Kidney epithelial cell (primary cell): ENCODE results near the gene C1QTNF7. TPM values are rescaled to one million over a fixed set of nuclear protein-coding genes. Genes with fewer than 3 reads are reported as not detected.

Experiments
- DNase-seq: peaks from one replicate; pipeline ENCODE4 v3.0.0-alpha.2; 2010; ENCODE audit warnings: low read depth
- H3K27me3 ChIP-seq: 2 replicates; pipeline ENCODE4 v1.6.0; 2011; ENCODE audit warnings: low read length; ENCODE audit not compliant: control insufficient read depth, insufficient read depth
- H3K36me3 ChIP-seq: 2 replicates; pipeline ENCODE4 v1.5.1; 2011; ENCODE audit warnings: low read length; ENCODE audit not compliant: control insufficient read depth, insufficient read depth
- H3K4me3 ChIP-seq: 2 replicates; pipeline ENCODE4 v1.5.1; 2011; ENCODE audit warnings: low read depth, mild to moderate bottlenecking, control low read depth, low read length
- CTCF ChIP-seq: IDR thresholded peaks from 2 replicates; pipeline ENCODE4 v1.5.1; 2011; ENCODE audit warnings: mild to moderate bottlenecking, moderate library complexity, low read length, control low read depth, inconsistent platforms; ENCODE audit not compliant: insufficient read depth, poor library complexity, severe bottlenecking
- total RNA-seq: library from RNA; depleted of rRNA; stranded (reverse); fragments of >200 nt; gene quantifications from 2 replicates; pipeline ENCODE4 v1.2.3, GENCODE V29; 2015

Gene C1QTNF7
- total RNA-seq, 1 donor from 2014 or later: not detected

- no peaks in the 10 kb centered on the region for H3K27me3 ChIP-seq
- no peak overlapping the region for H3K4me3 ChIP-seq
Measured at GRCh38 chr4:15385515-15385914, 42.3 kb upstream of the C1QTNF7 start.

GRCh38 chr4:15385928-15386327 is 41.9 kb upstream of the C1QTNF7 start:
- TF ChIP-seq CTCF: no peak
- Histone ChIP-seq H3K4me3 (no peak overlapping the region), H3K27me3 (no peaks in the 10 kb centered on the region), H3K36me3 (no peaks in the 10 kb centered on the region)
- no peak for DNase-seq

More at GRCh38 chr4:15385515-15385914, 42.3 kb upstream of the C1QTNF7 start:
- no peak for TF ChIP-seq CTCF
- no peaks in the 10 kb centered on the region for H3K36me3 ChIP-seq
- DNase-seq: no peak

GRCh38 chr4:15390494-15390893 is 37.3 kb upstream of the C1QTNF7 start:
- DNase-seq: no peak
- H3K27me3 ChIP-seq: no peaks in the 10 kb centered on the region
- no peaks in the 10 kb centered on the region for H3K36me3 ChIP-seq
- no peak for TF ChIP-seq CTCF
- no peak overlapping the region for H3K4me3 ChIP-seq

GRCh38 chr4:15392053-15392805 is 35.6 kb upstream of the C1QTNF7 start:
- Histone ChIP-seq H3K4me3 (no peak overlapping the region), H3K27me3 (no peaks in the 10 kb centered on the region), H3K36me3 (no peaks in the 10 kb centered on the region)
- no peak for DNase-seq
- no peak for TF ChIP-seq CTCF

GRCh38 chr4:15395311-15395710 is 32.5 kb upstream of the C1QTNF7 start:
- no peaks in the 10 kb centered on the region for H3K27me3 ChIP-seq
- DNase-seq: no peak
- no peak overlapping the region for H3K4me3 ChIP-seq
- no peaks in the 10 kb centered on the region for H3K36me3 ChIP-seq
- no peak for TF ChIP-seq CTCF
